ENCODE data around the gene NRG3.

DNA sequence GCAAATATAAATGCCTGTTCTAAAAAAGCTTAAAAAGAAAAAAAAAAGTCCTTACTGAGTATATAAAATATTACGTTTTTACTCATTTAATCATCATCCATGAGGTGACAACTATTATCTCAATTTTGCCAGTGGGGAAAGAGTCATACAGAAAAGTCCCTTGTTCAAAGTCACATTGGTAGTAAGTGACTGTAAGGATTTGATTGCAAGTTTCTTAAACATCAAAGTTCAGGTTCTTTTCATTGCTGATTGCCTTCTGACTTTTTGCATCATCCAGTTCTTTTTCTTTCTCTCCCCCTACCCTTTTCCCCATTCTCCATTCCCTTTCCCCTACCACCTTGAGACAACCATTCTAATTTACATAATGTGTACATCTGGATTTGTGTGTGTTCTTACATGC lies 363.3 kb downstream of the NRG3 start:
- TF ChIP-seq PPARA (CRISPR knock-in tag; IDR thresholded peaks at IDR 0.05; ENCODE audit: borderline replicate concordance): no peak
- TF ChIP-seq ESRRG (CRISPR knock-in tag; IDR thresholded peaks at IDR 0.05): no peak
- TF ChIP-seq ISL1 (CRISPR knock-in tag; IDR thresholded peaks at IDR 0.05): no peak
- TF ChIP-seq OSR1 (CRISPR knock-in tag; IDR thresholded peaks at IDR 0.05): no peak
- TF ChIP-seq, protein P1, sequence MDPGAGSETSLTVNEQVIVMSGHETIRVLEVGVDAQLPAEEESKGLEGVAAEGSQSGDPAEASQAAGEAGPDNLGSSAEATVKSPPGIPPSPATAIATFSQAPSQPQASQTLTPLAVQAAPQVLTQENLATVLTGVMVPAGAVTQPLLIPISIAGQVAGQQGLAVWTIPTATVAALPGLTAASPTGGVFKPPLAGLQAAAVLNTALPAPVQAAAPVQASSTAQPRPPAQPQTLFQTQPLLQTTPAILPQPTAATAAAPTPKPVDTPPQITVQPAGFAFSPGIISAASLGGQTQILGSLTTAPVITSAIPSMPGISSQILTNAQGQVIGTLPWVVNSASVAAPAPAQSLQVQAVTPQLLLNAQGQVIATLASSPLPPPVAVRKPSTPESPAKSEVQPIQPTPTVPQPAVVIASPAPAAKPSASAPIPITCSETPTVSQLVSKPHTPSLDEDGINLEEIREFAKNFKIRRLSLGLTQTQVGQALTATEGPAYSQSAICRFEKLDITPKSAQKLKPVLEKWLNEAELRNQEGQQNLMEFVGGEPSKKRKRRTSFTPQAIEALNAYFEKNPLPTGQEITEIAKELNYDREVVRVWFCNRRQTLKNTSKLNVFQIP (CRISPR knock-in tag; IDR thresholded peaks at IDR 0.05; ENCODE audit: borderline replicate concordance, low read depth): no peak
- TF ChIP-seq RARB (CRISPR knock-in tag; IDR thresholded peaks at IDR 0.05): no peak
- no peak for TF ChIP-seq ZFP30 (CRISPR knock-in tag; IDR thresholded peaks at IDR 0.05)
- TF ChIP-seq BACH2 (CRISPR knock-in tag; IDR thresholded peaks at IDR 0.05; ENCODE audit: borderline replicate concordance): no peak
- TF ChIP-seq, protein P2, sequence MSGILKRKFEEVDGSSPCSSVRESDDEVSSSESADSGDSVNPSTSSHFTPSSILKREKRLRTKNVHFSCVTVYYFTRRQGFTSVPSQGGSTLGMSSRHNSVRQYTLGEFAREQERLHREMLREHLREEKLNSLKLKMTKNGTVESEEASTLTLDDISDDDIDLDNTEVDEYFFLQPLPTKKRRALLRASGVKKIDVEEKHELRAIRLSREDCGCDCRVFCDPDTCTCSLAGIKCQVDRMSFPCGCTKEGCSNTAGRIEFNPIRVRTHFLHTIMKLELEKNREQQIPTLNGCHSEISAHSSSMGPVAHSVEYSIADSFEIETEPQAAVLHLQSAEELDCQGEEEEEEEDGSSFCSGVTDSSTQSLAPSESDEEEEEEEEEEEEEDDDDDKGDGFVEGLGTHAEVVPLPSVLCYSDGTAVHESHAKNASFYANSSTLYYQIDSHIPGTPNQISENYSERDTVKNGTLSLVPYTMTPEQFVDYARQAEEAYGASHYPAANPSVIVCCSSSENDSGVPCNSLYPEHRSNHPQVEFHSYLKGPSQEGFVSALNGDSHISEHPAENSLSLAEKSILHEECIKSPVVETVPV (CRISPR knock-in tag; IDR thresholded peaks at IDR 0.05): no peak
